ENCODE data around the gene SSBP4. TPM values are rescaled to one million over a fixed set of nuclear protein-coding genes. Genes with fewer than 3 reads are reported as not detected.

The SSBP4 gene
- total and polyA plus RNA-seq, 2 of the 4 experiments (the other 2 are of a cell fraction) = 14.9 to 39.7 TPM

DNA sequence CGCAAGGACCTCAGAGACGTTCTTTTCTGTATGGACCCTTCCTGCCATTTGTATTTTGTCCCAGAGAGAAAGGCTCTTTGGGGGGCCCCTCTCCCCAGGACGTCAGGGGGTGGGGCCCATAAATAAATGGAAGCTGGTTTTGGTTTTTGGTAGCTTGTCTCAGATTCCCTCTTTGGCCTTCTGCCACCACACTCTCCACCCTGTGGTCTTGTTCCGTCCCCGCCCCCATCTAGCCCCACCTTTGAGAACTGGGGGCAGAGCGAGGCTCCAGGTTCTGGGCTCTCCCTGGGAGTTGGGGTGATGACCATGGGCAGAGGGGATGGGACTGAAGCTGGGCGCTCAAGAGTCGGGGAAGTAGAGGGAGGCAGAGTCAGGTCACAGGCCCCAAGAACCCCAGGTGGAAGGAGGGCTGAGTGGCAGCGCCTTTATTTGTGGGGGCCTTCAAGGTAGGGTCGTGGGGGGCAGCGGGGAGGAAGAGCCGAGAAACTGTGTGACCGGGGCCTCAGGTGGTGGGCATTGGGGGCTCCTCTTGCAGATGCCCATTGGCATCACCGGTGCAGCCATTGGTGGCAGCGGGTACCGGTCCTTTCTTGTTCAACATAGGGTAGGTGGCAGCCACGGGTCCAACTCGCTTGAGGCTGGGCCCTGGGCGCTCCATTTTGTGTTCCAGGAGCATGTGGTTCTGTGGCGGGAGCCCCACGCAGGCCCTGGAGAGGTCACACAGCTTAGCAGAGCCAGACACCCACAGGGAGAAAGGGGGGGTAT lies 15.4 kb downstream of the SSBP4 start:
- dilution Hi-C loops (cut with HindIII; ENCODE audit: low sequenced_read_pairs, unreplicated experiment) (no loop called here), intact Hi-C loops (cut with micrococcal nuclease) (no loop called here), in situ Hi-C loops (cut with MboI; ENCODE audit: low sequenced_read_pairs) (no loop called here)
- Histone ChIP-seq H3K27ac (ENCODE audit: insufficient read depth, low read length) (no peak overlapping the region), H3K36me3 (ENCODE audit: control insufficient read depth, insufficient read depth, low read length) (peaks cover 13% of the 10 kb centered on the region; the same call in 1 of the 2 replicates), H3K79me1 (ENCODE audit: low read depth in 1 of 2, low read length in 2 of 2) (peaks cover 7 to 26% of the 10 kb centered on the region in 2 experiments; a peak in 2 of 4 replicates), H4K5ac (ENCODE audit: low read depth, low read length) (no peak overlapping the region), H4K91ac (ENCODE audit: insufficient read depth, low read depth, low read length) (no peak overlapping the region), H2AK5ac (ENCODE audit: low read depth, low read length) (no peak overlapping the region), H3K14ac (replicated peaks; ENCODE audit: low read depth, low read length) (no peak overlapping the region), H2BK20ac (ENCODE audit: low read depth, low read length) (no peak overlapping the region), H2AFZ (replicated peaks; ENCODE audit: low read length, poor library complexity) (no peak overlapping the region), H4K20me1 (ENCODE audit: insufficient read depth, low read length) (peaks cover 32% of the 10 kb centered on the region), H3K9me1 (ENCODE audit: insufficient read depth, low read length) (peaks cover 3% of the 10 kb centered on the region; the same call in 1 of the 2 replicates), H2BK120ac (ENCODE audit: low read depth, low read length) (no peak overlapping the region), H3K4me3 (ENCODE audit: insufficient read depth, low read depth, low read length) (no peak overlapping the region), H3K18ac (ENCODE audit: low read depth, low read length) (no peak overlapping the region), H3K4me2 (ENCODE audit: low read depth, low read length) (no peak overlapping the region), H3K56ac (ENCODE audit: extremely low read depth, insufficient read depth, low read length) (no peak overlapping the region), H4K8ac (ENCODE audit: low read depth in 2 of 2, low read length in 2 of 2) (no peak overlapping the region), H3K9me3 (ENCODE audit: control insufficient read depth, insufficient read depth, low read length) (no peaks in the 10 kb centered on the region), H3K9ac (ENCODE audit: low read depth, low read length) (no peak overlapping the region), H2BK15ac (ENCODE audit: low read depth, low read length) (no peak overlapping the region), H3K23ac (ENCODE audit: low read depth, low read length) (no peak overlapping the region), H2BK5ac (ENCODE audit: low read depth, low read length, poor library complexity, severe bottlenecking) (no peak overlapping the region), H3K27me3 (ENCODE audit: control insufficient read depth, insufficient read depth, low read length) (no peaks in the 10 kb centered on the region), H3K4me1 (ENCODE audit: control insufficient read depth, insufficient read depth, low read length) (peaks cover 24% of the 10 kb centered on the region), H2AK9ac (replicated peaks; ENCODE audit: low read depth, low read length, poor library complexity) (peak overlapping the region; percentile 65), H3K4ac (ENCODE audit: low read depth, low read length) (no peak overlapping the region)
- ATAC-seq (ENCODE audit: low read depth) (no peak), DNase-seq (no peak)
- TF ChIP-seq FOS (IDR thresholded peaks at IDR 0.05; ENCODE audit: low read depth, low read length) (no peak), MAZ (IDR thresholded peaks at IDR 0.05; ENCODE audit: borderline replicate concordance, low read depth, low read length) (no peak), CHD1 (IDR thresholded peaks at IDR 0.05; ENCODE audit: low read depth, low read length) (no peak), MAFK (IDR thresholded peaks at IDR 0.05; ENCODE audit: low read depth, low read length) (no peak), POLR2A (IDR thresholded peaks at IDR 0.05; ENCODE audit: low read depth, low read length) (no peak), RAD21 (IDR thresholded peaks at IDR 0.05; ENCODE audit: low read length) (no peak), RCOR1 (IDR thresholded peaks at IDR 0.05; ENCODE audit: insufficient replicate concordance, low read length) (no peak), MXI1 (IDR thresholded peaks at IDR 0.05; ENCODE audit: borderline replicate concordance, low read depth, low read length) (no peak), USF2 (IDR thresholded peaks at IDR 0.05; ENCODE audit: low read depth, low read length) (no peak), SMC3 (IDR thresholded peaks at IDR 0.05; ENCODE audit: low read depth, low read length) (no peak), NFE2L2 (IDR thresholded peaks at IDR 0.05; ENCODE audit: low read depth, low read length) (no peak), BHLHE40 (IDR thresholded peaks at IDR 0.05; ENCODE audit: low read depth, low read length) (no peak), CEBPB (IDR thresholded peaks at IDR 0.05; ENCODE audit: low read depth, low read length) (no peak)
- TF ChIP-seq, protein P1, sequence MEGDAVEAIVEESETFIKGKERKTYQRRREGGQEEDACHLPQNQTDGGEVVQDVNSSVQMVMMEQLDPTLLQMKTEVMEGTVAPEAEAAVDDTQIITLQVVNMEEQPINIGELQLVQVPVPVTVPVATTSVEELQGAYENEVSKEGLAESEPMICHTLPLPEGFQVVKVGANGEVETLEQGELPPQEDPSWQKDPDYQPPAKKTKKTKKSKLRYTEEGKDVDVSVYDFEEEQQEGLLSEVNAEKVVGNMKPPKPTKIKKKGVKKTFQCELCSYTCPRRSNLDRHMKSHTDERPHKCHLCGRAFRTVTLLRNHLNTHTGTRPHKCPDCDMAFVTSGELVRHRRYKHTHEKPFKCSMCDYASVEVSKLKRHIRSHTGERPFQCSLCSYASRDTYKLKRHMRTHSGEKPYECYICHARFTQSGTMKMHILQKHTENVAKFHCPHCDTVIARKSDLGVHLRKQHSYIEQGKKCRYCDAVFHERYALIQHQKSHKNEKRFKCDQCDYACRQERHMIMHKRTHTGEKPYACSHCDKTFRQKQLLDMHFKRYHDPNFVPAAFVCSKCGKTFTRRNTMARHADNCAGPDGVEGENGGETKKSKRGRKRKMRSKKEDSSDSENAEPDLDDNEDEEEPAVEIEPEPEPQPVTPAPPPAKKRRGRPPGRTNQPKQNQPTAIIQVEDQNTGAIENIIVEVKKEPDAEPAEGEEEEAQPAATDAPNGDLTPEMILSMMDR (conservative IDR thresholded peaks at IDR 0.05; ENCODE audit: low read depth, low read length) = no peak
- TF ChIP-seq, protein P2, sequence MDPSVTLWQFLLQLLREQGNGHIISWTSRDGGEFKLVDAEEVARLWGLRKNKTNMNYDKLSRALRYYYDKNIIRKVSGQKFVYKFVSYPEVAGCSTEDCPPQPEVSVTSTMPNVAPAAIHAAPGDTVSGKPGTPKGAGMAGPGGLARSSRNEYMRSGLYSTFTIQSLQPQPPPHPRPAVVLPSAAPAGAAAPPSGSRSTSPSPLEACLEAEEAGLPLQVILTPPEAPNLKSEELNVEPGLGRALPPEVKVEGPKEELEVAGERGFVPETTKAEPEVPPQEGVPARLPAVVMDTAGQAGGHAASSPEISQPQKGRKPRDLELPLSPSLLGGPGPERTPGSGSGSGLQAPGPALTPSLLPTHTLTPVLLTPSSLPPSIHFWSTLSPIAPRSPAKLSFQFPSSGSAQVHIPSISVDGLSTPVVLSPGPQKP (IDR thresholded peaks at IDR 0.05; ENCODE audit: borderline replicate concordance, low read depth, low read length) = no peak
- ChIA-PET CTCF (no interaction called here), POLR2A (ENCODE audit: unreplicated experiment) (no interaction called here)
- 95% methylated on average over 5 of the region's 21 CpGs; no CpG with 5 or more reads in 1 of the 2 experiments for WGBS, 2 experiments (ENCODE audit: extremely low coverage in 2 of 2, insufficient read length in 1 of 2)
- no TSS peak for BruUV-seq (replicated peaks)
